ENCODE results near the gene CDKN1C.

- TF ChIP-seq EZH2phosphoT487 (IDR thresholded peaks at IDR 0.05; ENCODE audit: borderline replicate concordance, low read length) (no peak), CTCF (conservative IDR thresholded peaks at IDR 0.05; ENCODE audit: low read depth, low read length) (no peak), EZH2 (IDR thresholded peaks at IDR 0.05; ENCODE audit: low read length, unreplicated experiment) (no peak)
Observed at GRCh38 chr11:2916114-2916891, 30.7 kb upstream of the CDKN1C start.
